Peyer's patch (tissue), 4 donors: Measurements from ENCODE around the gene SPATA24. TPM values are rescaled to one million over a fixed set of nuclear protein-coding genes. Genes with fewer than 3 reads are reported as not detected.
"Not testable (repeated sequence)": the region's sequence is repeated elsewhere in the genome, so short reads cannot be mapped to it uniquely, and the experiment has no call there.

Experiments
- DNase-seq, 3 donors: peaks; one replicate each; pipeline ENCODE4 v3.0.0-alpha.2; 2017 to 2019
- H3K27ac ChIP-seq, 4 donors: fragments of 200-600 bp; sonication (generic); one replicate each; pipeline ENCODE4 v1.5.1; 2016 to 2019
- H3K27me3 ChIP-seq, 2 donors: fragments of 200-600 bp; sonication (generic); one replicate each; pipeline ENCODE4 v1.5.1; 2019
- H3K36me3 ChIP-seq, 3 donors: fragments of 200-600 bp; sonication (generic); one replicate each; pipeline ENCODE4 v1.5.1; 2016 to 2019
- H3K4me1 ChIP-seq, 4 donors: fragments of 200-600 bp; sonication (generic); one replicate each; pipeline ENCODE4 v1.5.1; 2016 to 2019
- H3K4me3 ChIP-seq, 4 donors: fragments of 200-600 bp; sonication (generic); 1 replicate in 3 of 4; 2 replicates in 1 of 4; pipeline ENCODE4 v1.5.1; 2016 to 2019; ENCODE audit warnings: mild to moderate bottlenecking in 1 of 4
- H3K9me3 ChIP-seq, 4 donors: fragments of 200-600 bp; sonication (generic); one replicate each; pipeline ENCODE4 v1.5.1; 2016 to 2019; ENCODE audit warnings: mild to moderate bottlenecking in 1 of 4
- CTCF ChIP-seq, 6 experiments: fragments of 450-650 bp in 4 of 6; fragments of 200-600 bp in 2 of 6; sonication (generic) in 1 of 6; IDR thresholded peaks; one replicate each; pipeline ENCODE4 v1.5.1; 2017 to 2019; ENCODE audit warnings: antibody characterized with exemption in 6 of 6, mild to moderate bottlenecking in 3 of 6, moderate library complexity in 1 of 6
- POLR2A ChIP-seq, 2 donors: fragments of 450-650 bp; IDR thresholded peaks; one replicate each; pipeline ENCODE4 v1.5.1; 2017; ENCODE audit warnings: antibody characterized with exemption in 2 of 2, mild to moderate bottlenecking in 2 of 2, moderate library complexity in 2 of 2
- total RNA-seq, 4 donors: library from RNA; depleted of rRNA; stranded (reverse); fragments of >200 nt; gene quantifications; one replicate each; pipeline ENCODE4 v1.1.0, GENCODE V29; 2016

SPATA24 gene
- total RNA-seq, 4 donors from 2014 or later = 3.1 to 11.6 TPM; not detected in 2

DNA sequence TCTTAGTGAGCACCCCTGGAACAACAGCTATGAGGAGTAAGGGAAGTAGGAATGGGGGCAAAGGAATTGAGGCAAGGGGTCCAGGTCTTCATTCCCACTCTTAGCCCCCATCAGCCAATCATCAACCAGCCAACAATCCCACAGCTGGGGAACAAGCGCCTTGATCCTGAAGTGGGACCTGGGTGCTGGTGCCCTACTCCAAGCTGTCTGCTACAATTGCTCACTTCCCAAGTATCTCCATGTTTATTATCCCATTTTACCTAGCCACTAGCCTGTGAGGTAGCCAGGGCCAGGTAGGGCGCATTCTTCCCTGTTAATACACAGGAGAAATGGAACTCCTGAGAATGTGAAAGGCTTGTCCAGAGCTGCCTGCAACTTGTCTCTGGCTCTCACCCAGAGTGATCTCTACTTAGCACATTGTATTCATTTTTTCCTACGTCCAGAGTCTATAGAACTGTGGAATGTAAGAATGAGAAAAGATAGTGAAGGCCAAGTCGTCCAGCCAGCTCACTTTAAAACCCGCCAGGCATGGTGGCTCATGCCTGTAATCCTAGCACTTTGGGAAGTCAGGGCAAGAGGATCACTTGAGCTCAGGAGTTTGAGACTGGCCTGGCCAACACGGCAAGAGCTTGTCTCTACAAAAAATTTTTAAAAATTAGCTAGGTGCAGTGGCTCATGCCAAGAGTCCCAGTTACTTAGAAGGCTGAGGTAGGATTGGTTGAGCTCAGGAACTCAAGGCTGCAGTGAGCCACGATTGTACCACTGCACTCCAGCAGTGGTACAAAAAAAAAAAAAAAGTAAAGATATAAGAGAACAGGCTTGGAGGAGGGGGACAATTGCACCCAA is 41.7 kb upstream of the SPATA24 start:
- no peak for TF ChIP-seq CTCF (IDR thresholded peaks at IDR 0.05)
- no peak for TF ChIP-seq POLR2A (IDR thresholded peaks at IDR 0.05)
- no peak overlapping the region for H3K27ac ChIP-seq
- no peaks in the 10 kb centered on the region for H3K36me3 ChIP-seq
- no peaks in the 10 kb centered on the region for H3K4me1 ChIP-seq
- no peaks in the 10 kb centered on the region for H3K9me3 ChIP-seq
- no peak overlapping the region for H3K4me3 ChIP-seq
- no peaks in the 10 kb centered on the region for H3K27me3 ChIP-seq
- peak in 1 of 3 donors; percentile 18 for DNase-seq

DNA sequence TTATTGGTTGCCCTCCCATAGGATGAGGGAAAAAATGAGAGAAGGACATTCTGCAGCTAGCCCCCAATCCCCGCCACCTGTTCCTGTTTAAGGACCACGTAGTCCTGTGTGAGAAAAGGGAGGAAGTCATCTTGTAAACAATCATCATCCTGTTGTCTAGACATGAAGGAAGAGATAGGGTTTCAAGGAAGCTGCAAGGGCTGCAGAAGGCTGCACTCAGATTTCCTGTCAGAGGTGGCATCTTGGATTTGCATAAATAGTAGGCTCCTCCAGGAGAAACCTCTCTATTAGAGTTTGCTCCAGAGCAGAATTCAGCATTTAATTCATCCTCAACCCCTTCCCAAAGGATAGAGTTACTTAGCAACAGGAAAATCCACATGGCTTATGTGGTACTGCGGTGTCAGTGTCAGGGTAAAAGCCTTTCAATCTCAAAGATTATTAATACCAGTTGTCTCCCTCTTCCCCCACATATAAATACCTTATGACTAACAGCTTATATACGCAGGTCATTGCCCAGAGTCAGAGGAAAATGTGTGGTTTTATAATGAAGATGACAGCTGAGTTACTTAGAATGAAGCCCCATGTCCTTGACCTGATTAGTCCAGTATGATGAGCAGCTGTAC is 40.1 kb upstream of the SPATA24 start:
- Histone ChIP-seq H3K4me3 (no peak overlapping the region), H3K27ac (no peak overlapping the region), H3K4me1 (peaks cover 0 to 6% (median 2%) of the 10 kb centered on the region in 4 donors), H3K9me3 (no peaks in the 10 kb centered on the region), H3K27me3 (no peaks in the 10 kb centered on the region), H3K36me3 (no peaks in the 10 kb centered on the region)
- peak in 1 of 3 donors; percentile 45 for DNase-seq
- TF ChIP-seq CTCF (IDR thresholded peaks at IDR 0.05) (no peak), POLR2A (IDR thresholded peaks at IDR 0.05) (no peak)

GRCh38 chr5:139440416-139440815 is 36.5 kb upstream of the SPATA24 start:
- DNase-seq = peak in 1 of 3 donors; percentile 43
- not testable (repeated sequence) for H3K36me3 ChIP-seq, H3K4me3 ChIP-seq, H3K9me3 ChIP-seq, H3K27ac ChIP-seq, H3K27me3 ChIP-seq
- H3K4me1 ChIP-seq = peaks cover 0 to 11% (median 2%) of the 10 kb centered on the region in 4 donors

DNA sequence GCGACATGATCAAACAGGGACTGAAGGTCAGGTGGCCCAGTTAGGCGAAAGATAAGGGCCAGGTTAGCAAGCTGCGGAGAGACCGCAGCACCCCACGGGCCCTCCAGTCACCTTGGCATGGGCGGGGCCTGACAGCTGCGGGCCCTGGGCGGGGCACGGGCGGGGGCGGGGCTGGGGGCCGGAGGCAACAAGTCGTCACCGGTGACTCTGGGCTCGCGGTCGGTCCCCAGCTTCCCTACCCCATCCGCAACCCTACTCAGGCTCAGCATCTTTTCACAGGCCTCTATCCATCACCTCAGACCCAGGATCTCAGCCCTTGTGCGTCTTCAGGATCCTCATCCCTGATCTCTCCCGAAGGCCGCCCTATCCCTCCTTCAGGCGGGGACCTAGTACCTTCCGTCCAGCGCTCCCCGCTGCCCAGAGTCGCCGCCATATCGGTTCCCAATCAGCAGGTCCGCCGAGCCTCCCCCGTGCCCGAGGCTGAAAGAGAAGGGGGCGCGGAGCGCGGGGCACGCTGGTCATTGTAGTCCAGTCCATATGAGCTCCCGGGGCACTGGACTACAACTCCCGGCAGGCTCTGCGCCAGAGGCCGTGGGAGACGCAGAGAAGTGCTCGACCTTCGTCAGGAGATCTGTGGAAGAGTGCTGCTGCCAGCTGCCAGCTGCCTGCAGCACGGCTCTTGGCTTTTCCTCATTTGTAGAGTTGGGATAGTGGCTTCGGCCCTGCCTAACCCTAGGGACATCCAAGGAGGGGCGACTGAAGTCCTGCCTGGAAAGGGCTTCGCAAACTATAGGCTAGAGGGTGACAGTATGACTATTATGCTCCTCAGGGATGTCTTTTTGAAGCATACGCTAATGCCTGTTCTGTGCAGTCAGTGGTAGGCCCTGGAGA is 35.4 kb upstream of the SPATA24 start, which contains the start of gene DNAJC18:
TSS of gene DNAJC18 (minus strand) at position 513 of the 891 bp plus-strand sequence. CDS start at position 433, 80 bp downstream.
- peak; percentile 10 to 26 for TF ChIP-seq POLR2A (IDR thresholded peaks at IDR 0.05)
- no peak for TF ChIP-seq CTCF (IDR thresholded peaks at IDR 0.05)
- H3K4me1 ChIP-seq = peaks cover 0 to 11% (median 2%) of the 10 kb centered on the region in 4 donors
- peak within 1 kb of the TSS; percentile 88 to 96 (median 94) for H3K27ac ChIP-seq
- peak; percentile 94 to 98 (median 95) for DNase-seq
- no peaks in the 10 kb centered on the region for H3K27me3 ChIP-seq
- no peaks in the 10 kb centered on the region for H3K36me3 ChIP-seq
- no peaks in the 10 kb centered on the region for H3K9me3 ChIP-seq
- H3K4me3 ChIP-seq = peak within 1 kb of the TSS; percentile 67 to 74 (median 70)

DNA sequence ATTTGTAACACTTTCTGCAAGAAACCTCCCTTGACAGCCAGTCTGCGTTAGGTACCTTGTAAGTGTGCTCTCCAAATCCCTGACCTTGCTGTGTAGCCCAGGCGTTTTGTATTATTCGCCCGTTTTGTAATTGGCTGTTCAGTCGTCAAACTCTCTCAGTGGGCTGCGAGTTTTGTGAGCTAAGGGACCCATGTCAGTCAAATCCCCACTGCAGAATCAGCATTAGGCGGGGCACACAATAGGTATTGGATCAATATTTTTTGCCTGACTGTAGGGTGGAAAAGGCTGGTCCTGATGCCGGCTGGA is 34.8 kb upstream of the SPATA24 start:
- H3K27me3 ChIP-seq = no peaks in the 10 kb centered on the region
- H3K4me1 ChIP-seq = peaks cover 0 to 11% (median 2%) of the 10 kb centered on the region in 4 donors
- no peaks in the 10 kb centered on the region for H3K36me3 ChIP-seq
- peak overlapping the region; percentile 67 to 74 (median 70) for H3K4me3 ChIP-seq
- H3K27ac ChIP-seq = peak overlapping the region; percentile 88 to 96 (median 94)
- TF ChIP-seq POLR2A (IDR thresholded peaks at IDR 0.05) = no peak
- TF ChIP-seq CTCF (IDR thresholded peaks at IDR 0.05) = no peak
- no peaks in the 10 kb centered on the region for H3K9me3 ChIP-seq
- no peak for DNase-seq
